Activated T-cell treated with anti-CD3 and anti-CD28 coated beads, Interleukin-2, amount 50 U/mL, for 4 hours (primary cell): ENCODE data around the gene RGR. TPM values are rescaled to one million over a fixed set of nuclear protein-coding genes. Genes with fewer than 3 reads are reported as not detected.
"Not testable (repeated sequence)": the region's sequence is repeated elsewhere in the genome, so short reads cannot be mapped to it uniquely, and the experiment has no call there.

Source experiments
- ATAC-seq, 2 donors: fragments of 200-7000 bp; cut with Tn5 transposase; one replicate each; pipeline ENCODE4 v1.10.0; 2021
- DNase-seq: peaks from one replicate; pipeline ENCODE4 v3.0.0-alpha.2; 2020
- H3K27me3 Mint-ChIP-seq: one replicate; pipeline ENCODE4 v1.8.0; 2021; ENCODE audit warnings: low read depth, mixed read lengths
- H3K36me3 Mint-ChIP-seq: one replicate; pipeline ENCODE4 v1.8.0; 2022; ENCODE audit warnings: mixed read lengths; ENCODE audit not compliant: insufficient read depth
- H3K4me1 Mint-ChIP-seq: one replicate; pipeline ENCODE4 v1.8.0; 2021; ENCODE audit warnings: low read depth, mixed read lengths
- H3K4me3 Mint-ChIP-seq: one replicate; pipeline ENCODE4 v1.8.0; 2021; ENCODE audit warnings: mild to moderate bottlenecking, moderate library complexity, mixed read lengths
- H3K9me3 Mint-ChIP-seq: one replicate; pipeline ENCODE4 v1.8.0; 2021; ENCODE audit warnings: mixed read lengths
- total RNA-seq, 3 donors: library from RNA; stranded (reverse); gene quantifications; one replicate each; pipeline ENCODE4 v1.2.1, GENCODE V29; 2021

The RGR gene
- total RNA-seq, 3 donors from 2014 or later = not detected

GRCh38 chr10:84258034-84258695 is 13.3 kb downstream of the RGR start:
- H3K4me3 Mint-ChIP-seq = no peak overlapping the region
- no peaks in the 10 kb centered on the region for H3K9me3 Mint-ChIP-seq
- peaks cover 25% of the 10 kb centered on the region for H3K27me3 Mint-ChIP-seq
- ATAC-seq (no peak), DNase-seq (no peak)
- peaks cover 3% of the 10 kb centered on the region for H3K4me1 Mint-ChIP-seq
- H3K36me3 Mint-ChIP-seq = no peaks in the 10 kb centered on the region

GRCh38 chr10:84261236-84261915 is 16.5 kb downstream of the RGR start:
- ATAC-seq = no peak
- H3K36me3 Mint-ChIP-seq = no peaks in the 10 kb centered on the region
- no peak for DNase-seq
- H3K9me3 Mint-ChIP-seq = no peaks in the 10 kb centered on the region
- peaks cover 5% of the 10 kb centered on the region for H3K4me1 Mint-ChIP-seq
- H3K27me3 Mint-ChIP-seq = peaks cover 28% of the 10 kb centered on the region
- H3K4me3 Mint-ChIP-seq = no peak overlapping the region

GRCh38 chr10:84262190-84262956 is 17.5 kb downstream of the RGR start:
- Mint-ChIP-seq H3K9me3 (no peaks in the 10 kb centered on the region), H3K27me3 (peaks cover 28% of the 10 kb centered on the region), H3K4me1 (peaks cover 4% of the 10 kb centered on the region), H3K4me3 (no peak overlapping the region), H3K36me3 (no peaks in the 10 kb centered on the region)
- no peak for ATAC-seq
- DNase-seq = no peak

GRCh38 chr10:84263716-84264115 is 18.9 kb downstream of the RGR start:
- no peaks in the 10 kb centered on the region for H3K9me3 Mint-ChIP-seq
- H3K4me3 Mint-ChIP-seq = no peak overlapping the region
- no peak for ATAC-seq
- H3K4me1 Mint-ChIP-seq = peaks cover 11% of the 10 kb centered on the region
- H3K27me3 Mint-ChIP-seq = peaks cover 20% of the 10 kb centered on the region
- no peak for DNase-seq
- no peaks in the 10 kb centered on the region for H3K36me3 Mint-ChIP-seq

- DNase-seq = peak; percentile 68
- Mint-ChIP-seq H3K27me3 (peaks cover 18% of the 10 kb centered on the region), H3K9me3 (no peaks in the 10 kb centered on the region), H3K4me1 (peaks cover 11% of the 10 kb centered on the region), H3K4me3 (no peak overlapping the region), H3K36me3 (no peaks in the 10 kb centered on the region)
- peak; percentile 85 to 89 for ATAC-seq
Measured at GRCh38 chr10:84264611-84265141, 19.8 kb downstream of the RGR start.

- Mint-ChIP-seq H3K36me3 (no peaks in the 10 kb centered on the region), H3K4me1 (peaks cover 12% of the 10 kb centered on the region), H3K9me3 (no peaks in the 10 kb centered on the region), H3K27me3 (peaks cover 12% of the 10 kb centered on the region), H3K4me3 (no peak overlapping the region)
- no peak for DNase-seq
- no peak for ATAC-seq
Measured at GRCh38 chr10:84265418-84265817, 20.6 kb downstream of the RGR start.

- DNase-seq = peak; percentile 53
- Mint-ChIP-seq H3K27me3 (peaks cover 2% of the 10 kb centered on the region), H3K36me3 (no peaks in the 10 kb centered on the region), H3K4me1 (peaks cover 15% of the 10 kb centered on the region), H3K4me3 (no peak overlapping the region), H3K9me3 (no peaks in the 10 kb centered on the region)
- ATAC-seq = peak; percentile 88 to 90
Measured at GRCh38 chr10:84267503-84268126, 22.8 kb downstream of the RGR start.

GRCh38 chr10:84269162-84269561 is 24.3 kb downstream of the RGR start:
- H3K27me3 Mint-ChIP-seq = peaks cover 2% of the 10 kb centered on the region
- peaks cover 15% of the 10 kb centered on the region for H3K4me1 Mint-ChIP-seq
- no peaks in the 10 kb centered on the region for H3K9me3 Mint-ChIP-seq
- DNase-seq = no peak
- no peak overlapping the region for H3K4me3 Mint-ChIP-seq
- ATAC-seq = no peak
- H3K36me3 Mint-ChIP-seq = no peaks in the 10 kb centered on the region

GRCh38 chr10:84269773-84270172 is 24.9 kb downstream of the RGR start:
- no peak for DNase-seq
- Mint-ChIP-seq H3K4me1 (peaks cover 13% of the 10 kb centered on the region), H3K4me3 (no peak overlapping the region), H3K9me3 (no peaks in the 10 kb centered on the region), H3K27me3 (no peaks in the 10 kb centered on the region), H3K36me3 (no peaks in the 10 kb centered on the region)
- ATAC-seq = no peak

- ATAC-seq (no peak), DNase-seq (no peak)
- Mint-ChIP-seq H3K27me3 (no peaks in the 10 kb centered on the region), H3K9me3 (no peaks in the 10 kb centered on the region), H3K36me3 (no peaks in the 10 kb centered on the region), H3K4me3 (no peak overlapping the region), H3K4me1 (peaks cover 13% of the 10 kb centered on the region)
Measured at GRCh38 chr10:84270708-84271107, 25.9 kb downstream of the RGR start.

GRCh38 chr10:84279876-84280475 is 35.1 kb downstream of the RGR start:
- not testable (repeated sequence) for H3K36me3 Mint-ChIP-seq, DNase-seq, H3K9me3 Mint-ChIP-seq, H3K4me1 Mint-ChIP-seq, ATAC-seq
- Mint-ChIP-seq H3K4me3 (peak overlapping the region; percentile 37), H3K27me3 (peaks cover 17% of the 10 kb centered on the region)

- Mint-ChIP-seq H3K4me1 (no peaks in the 10 kb centered on the region), H3K27me3 (no peaks in the 10 kb centered on the region), H3K4me3 (no peak overlapping the region), H3K9me3 (no peaks in the 10 kb centered on the region), H3K36me3 (no peaks in the 10 kb centered on the region)
- DNase-seq (no peak), ATAC-seq (no peak)
Measured at GRCh38 chr10:84286695-84287094, 41.8 kb downstream of the RGR start.

- ATAC-seq (no peak), DNase-seq (no peak)
- H3K4me1 Mint-ChIP-seq = no peaks in the 10 kb centered on the region
- no peaks in the 10 kb centered on the region for H3K36me3 Mint-ChIP-seq
- H3K27me3 Mint-ChIP-seq = no peaks in the 10 kb centered on the region
- no peak overlapping the region for H3K4me3 Mint-ChIP-seq
- H3K9me3 Mint-ChIP-seq = no peaks in the 10 kb centered on the region
Measured at GRCh38 chr10:84288151-84288550, 43.3 kb downstream of the RGR start.
